Thoracic aorta (tissue), 2 donors: ENCODE data around the gene HECTD2. TPM values are rescaled to one million over a fixed set of nuclear protein-coding genes. Genes with fewer than 3 reads are reported as not detected.

Source experiments
- ATAC-seq: fragments of 150-250 bp; one replicate; pipeline ENCODE4 v1.8.0; 2017; ENCODE audit warnings: low read depth; ENCODE audit not compliant: insufficient number of reproducible peaks, low FRiP score
- DNase-seq: peaks from one replicate; pipeline ENCODE4 v3.0.0-alpha.2; 2020; ENCODE audit warnings: low spot score
- H3K27ac ChIP-seq, 2 donors: fragments of 200-600 bp; sonication (generic); 1 replicate in 1 of 2; 2 replicates in 1 of 2; pipeline ENCODE4 v1.5.1; 2016; ENCODE audit warnings: mild to moderate bottlenecking in 2 of 2, moderate library complexity in 2 of 2
- H3K27me3 ChIP-seq: fragments of 200-600 bp; sonication (generic); replicated peaks from 2 replicates; pipeline ENCODE4 v1.6.0; 2016; ENCODE audit warnings: mild to moderate bottlenecking; ENCODE audit not compliant: insufficient read depth
- H3K36me3 ChIP-seq: fragments of 200-600 bp; sonication (generic); one replicate; pipeline ENCODE4 v1.5.1; 2016
- H3K4me1 ChIP-seq, 2 donors: fragments of 200-600 bp; sonication (generic); 1 replicate in 1 of 2; 2 replicates in 1 of 2; pipeline versions ENCODE4 v1.5.1 to v1.6.0; 2016; ENCODE audit warnings: low read depth in 2 of 2, mild to moderate bottlenecking in 1 of 2; ENCODE audit not compliant: control insufficient read depth in 1 of 2
- H3K4me3 ChIP-seq: fragments of 200-600 bp; sonication (generic); 2 replicates; pipeline ENCODE4 v1.5.1; 2016; ENCODE audit warnings: mild to moderate bottlenecking
- H3K9me3 ChIP-seq: fragments of 200-600 bp; sonication (generic); 2 replicates; pipeline ENCODE4 v1.5.1; 2016
- CTCF ChIP-seq: fragments of 200-600 bp; sonication (generic); IDR thresholded peaks from one replicate; pipeline ENCODE4 v1.5.1; 2019; ENCODE audit warnings: antibody characterized with exemption
- total RNA-seq, 2 donors: library from RNA; depleted of rRNA; stranded (reverse); fragments of >200 nt; gene quantifications; one replicate each; pipeline versions ENCODE4 v1.1.0 to v1.2.3, GENCODE V29; 2016

The HECTD2 gene
- total RNA-seq, 2 donors from 2014 or later: 35.9 to 48.0 TPM

GRCh38 chr10:91415816-91416215 lies 5.7 kb downstream of the HECTD2 start:
- no peaks in the 10 kb centered on the region for H3K36me3 ChIP-seq
- ATAC-seq (no peak), DNase-seq (no peak)
- no peak overlapping the region for H3K4me3 ChIP-seq
- H3K27me3 ChIP-seq: no peaks in the 10 kb centered on the region
- TF ChIP-seq CTCF: no peak
- H3K4me1 ChIP-seq: peaks cover 14 to 37% of the 10 kb centered on the region in 2 donors
- H3K27ac ChIP-seq: no peak overlapping the region
- no peaks in the 10 kb centered on the region for H3K9me3 ChIP-seq

GRCh38 chr10:91416339-91416855 lies 6.3 kb downstream of the HECTD2 start:
- DNase-seq (no peak), ATAC-seq (no peak)
- Histone ChIP-seq H3K4me3 (no peak overlapping the region), H3K27ac (no peak overlapping the region), H3K36me3 (no peaks in the 10 kb centered on the region), H3K9me3 (no peaks in the 10 kb centered on the region), H3K4me1 (peaks cover 14 to 37% of the 10 kb centered on the region in 2 donors), H3K27me3 (no peaks in the 10 kb centered on the region)
- no peak for TF ChIP-seq CTCF

GRCh38 chr10:91418416-91418815 lies 8.3 kb downstream of the HECTD2 start:
- Histone ChIP-seq H3K36me3 (no peaks in the 10 kb centered on the region), H3K4me1 (peaks cover 7 to 24% of the 10 kb centered on the region in 2 donors), H3K27me3 (no peaks in the 10 kb centered on the region), H3K27ac (no peak overlapping the region), H3K4me3 (no peak overlapping the region), H3K9me3 (no peaks in the 10 kb centered on the region)
- TF ChIP-seq CTCF: no peak
- DNase-seq (no peak), ATAC-seq (no peak)

DNA sequence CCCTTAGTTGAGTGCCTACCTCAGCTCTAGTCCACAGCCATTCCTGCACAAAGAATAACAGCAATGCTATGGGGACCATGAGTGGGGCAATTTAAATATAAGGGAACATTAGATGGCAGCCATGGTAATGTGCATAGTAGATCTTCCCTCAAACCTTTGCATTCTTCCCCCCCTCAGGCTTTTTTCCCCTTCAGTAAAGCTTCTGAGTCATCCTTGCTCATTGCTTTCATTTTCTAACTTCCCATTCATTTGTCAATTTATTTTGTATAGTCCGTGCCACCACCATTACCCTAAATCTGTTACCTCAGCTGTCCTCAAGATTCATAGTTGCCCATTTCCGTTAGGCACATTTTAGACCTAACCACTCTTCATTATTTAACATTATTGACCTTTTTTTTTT lies 10.7 kb downstream of the HECTD2 start:
- Histone ChIP-seq H3K9me3 (no peaks in the 10 kb centered on the region), H3K36me3 (no peaks in the 10 kb centered on the region), H3K4me1 (peaks cover 0 to 13% of the 10 kb centered on the region in 2 donors), H3K27ac (no peak overlapping the region), H3K4me3 (no peak overlapping the region), H3K27me3 (no peaks in the 10 kb centered on the region)
- ATAC-seq: no peak
- TF ChIP-seq CTCF: no peak
- no peak for DNase-seq

DNA sequence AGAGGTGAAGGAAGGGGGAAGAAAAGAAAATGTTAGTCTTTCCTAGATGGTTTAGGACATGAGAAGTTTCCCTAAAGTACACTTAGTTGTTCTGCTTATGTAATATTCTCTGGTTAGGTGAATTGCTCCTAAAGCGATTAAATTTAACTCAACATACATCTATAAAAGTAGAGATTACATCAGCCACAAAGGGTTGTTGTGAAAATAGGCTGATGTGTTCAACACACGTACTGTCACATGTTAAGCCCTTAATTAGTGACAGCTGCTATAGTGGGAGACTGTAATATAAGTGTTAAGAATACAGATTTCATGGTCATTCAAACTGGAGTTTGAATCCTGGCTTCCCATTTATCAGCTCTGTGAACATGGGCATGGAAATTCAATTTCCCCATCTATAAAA lies 12.8 kb downstream of the HECTD2 start:
- no peak for DNase-seq
- H3K9me3 ChIP-seq: no peaks in the 10 kb centered on the region
- ATAC-seq: no peak
- H3K36me3 ChIP-seq: no peaks in the 10 kb centered on the region
- no peaks in the 10 kb centered on the region for H3K27me3 ChIP-seq
- no peak for TF ChIP-seq CTCF
- H3K27ac ChIP-seq: no peak overlapping the region
- H3K4me1 ChIP-seq: peaks cover 0 to 5% of the 10 kb centered on the region in 2 donors
- H3K4me3 ChIP-seq: no peak overlapping the region
